PC-3 (cell line): ENCODE data around the gene SLC7A9.
"Not testable (repeated sequence)": the region's sequence is repeated elsewhere in the genome, so short reads cannot be mapped to it uniquely, and the experiment has no call there.

ENCODE experiments used
- EZH2 ChIP-seq: fragments of 300-600 bp; sonication (generic); IDR thresholded peaks from one replicate; pipeline ENCODE4 v1.6.1; 2017; ENCODE audit warnings: antibody characterized with exemption, mild to moderate bottlenecking, low read length; ENCODE audit not compliant: unreplicated experiment
- TF ChIP-seq, protein P1 (sequence below): fragments of 300-600 bp; sonication (generic); conservative IDR thresholded peaks from 2 replicates; pipeline ENCODE4 v1.5.1; 2017; ENCODE audit warnings: antibody characterized with exemption, low read depth, mild to moderate bottlenecking, low read length

DNA sequence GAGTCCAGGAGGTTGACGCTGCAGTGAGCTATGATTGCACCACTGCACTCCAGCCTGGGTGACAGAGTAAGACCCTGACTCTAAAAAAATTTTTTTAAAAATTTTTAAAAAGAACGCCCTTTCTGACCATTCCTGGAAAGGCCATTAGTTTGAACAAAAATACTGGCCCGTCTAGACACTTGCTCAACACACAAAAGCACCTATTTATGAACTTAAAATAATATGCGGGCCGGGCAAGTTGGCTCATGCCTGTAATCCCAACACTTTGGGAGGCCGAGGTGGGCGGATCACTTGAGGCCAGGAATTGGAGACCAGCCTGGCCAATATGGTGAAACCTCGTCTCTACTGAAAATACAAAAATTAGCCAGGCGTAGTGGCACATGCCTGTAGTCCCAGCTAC lies 2.1 kb downstream of the SLC7A9 start:
- TF ChIP-seq, protein P1, sequence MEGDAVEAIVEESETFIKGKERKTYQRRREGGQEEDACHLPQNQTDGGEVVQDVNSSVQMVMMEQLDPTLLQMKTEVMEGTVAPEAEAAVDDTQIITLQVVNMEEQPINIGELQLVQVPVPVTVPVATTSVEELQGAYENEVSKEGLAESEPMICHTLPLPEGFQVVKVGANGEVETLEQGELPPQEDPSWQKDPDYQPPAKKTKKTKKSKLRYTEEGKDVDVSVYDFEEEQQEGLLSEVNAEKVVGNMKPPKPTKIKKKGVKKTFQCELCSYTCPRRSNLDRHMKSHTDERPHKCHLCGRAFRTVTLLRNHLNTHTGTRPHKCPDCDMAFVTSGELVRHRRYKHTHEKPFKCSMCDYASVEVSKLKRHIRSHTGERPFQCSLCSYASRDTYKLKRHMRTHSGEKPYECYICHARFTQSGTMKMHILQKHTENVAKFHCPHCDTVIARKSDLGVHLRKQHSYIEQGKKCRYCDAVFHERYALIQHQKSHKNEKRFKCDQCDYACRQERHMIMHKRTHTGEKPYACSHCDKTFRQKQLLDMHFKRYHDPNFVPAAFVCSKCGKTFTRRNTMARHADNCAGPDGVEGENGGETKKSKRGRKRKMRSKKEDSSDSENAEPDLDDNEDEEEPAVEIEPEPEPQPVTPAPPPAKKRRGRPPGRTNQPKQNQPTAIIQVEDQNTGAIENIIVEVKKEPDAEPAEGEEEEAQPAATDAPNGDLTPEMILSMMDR, result not testable (repeated sequence)
- TF ChIP-seq EZH2, result not testable (repeated sequence)
